Measurements from ENCODE around the gene ZNF764.

GRCh38 chr16:30567991-30568638, 9.9 kb upstream of the ZNF764 start:
- no peak for TF ChIP-seq POLR2A (IDR thresholded peaks at IDR 0.05; ENCODE audit: low read depth, low read length)
- TF ChIP-seq POLR2AphosphoS5 (IDR thresholded peaks at IDR 0.05; ENCODE audit: low read depth, low read length): no peak
- TF ChIP-seq TAF1 (IDR thresholded peaks at IDR 0.05; ENCODE audit: borderline replicate concordance, low read depth, low read length): no peak
